Parathyroid adenoma (tissue), 2 donors: ENCODE measurements around the gene CFAP46.
"Not testable (repeated sequence)": the region's sequence is repeated elsewhere in the genome, so short reads cannot be mapped to it uniquely, and the experiment has no call there.

ENCODE experiments used
- H2AFZ ChIP-seq: fragments of 300-600 bp; sonication (generic); one replicate; pipeline ENCODE4 v1.7.0; 2017; ENCODE audit warnings: antibody characterized with exemption, mild to moderate bottlenecking
- H3K27ac ChIP-seq: fragments of 300-600 bp; sonication (generic); one replicate; pipeline ENCODE4 v1.7.0; 2017
- H3K27me3 ChIP-seq: fragments of 300-600 bp; sonication (generic); one replicate; pipeline ENCODE4 v1.7.0; 2017; ENCODE audit warnings: low read length; ENCODE audit not compliant: control insufficient read depth, insufficient read depth
- H3K36me3 ChIP-seq: fragments of 300-600 bp; sonication (generic); one replicate; pipeline ENCODE4 v1.7.0; 2017; ENCODE audit warnings: low read length; ENCODE audit not compliant: control insufficient read depth, insufficient read depth
- H3K4me1 ChIP-seq: fragments of 300-600 bp; sonication (generic); one replicate; pipeline ENCODE4 v1.7.0; 2017; ENCODE audit warnings: control low read depth
- H3K4me2 ChIP-seq: fragments of 300-600 bp; sonication (generic); one replicate; pipeline ENCODE4 v1.7.0; 2017; ENCODE audit warnings: low read length
- H3K4me3 ChIP-seq: fragments of 300-600 bp; sonication (generic); one replicate; pipeline ENCODE4 v1.7.0; 2017; ENCODE audit warnings: low read depth, low read length
- H3K79me2 ChIP-seq: fragments of 300-600 bp; sonication (generic); one replicate; pipeline ENCODE4 v1.7.0; 2017; ENCODE audit warnings: control low read depth
- H3K9ac ChIP-seq: fragments of 300-600 bp; sonication (generic); one replicate; pipeline ENCODE4 v1.7.0; 2017; ENCODE audit warnings: mild to moderate bottlenecking
- H3K9me3 ChIP-seq: fragments of 300-600 bp; sonication (generic); one replicate; pipeline ENCODE4 v1.7.0; 2017; ENCODE audit warnings: low read length; ENCODE audit not compliant: control insufficient read depth
- CTCF ChIP-seq: fragments of 300-600 bp; sonication (generic); IDR thresholded peaks from one replicate; pipeline ENCODE4 v1.7.0; 2017; ENCODE audit warnings: antibody characterized with exemption, mild to moderate bottlenecking
- donor health status: primary hyperparathyroidism.

The CFAP46 gene

GRCh38 chr10:132932461-132933307, 9.7 kb downstream of the CFAP46 start:
- no peak for TF ChIP-seq CTCF
- Histone ChIP-seq H3K27ac (no peak overlapping the region), H3K36me3 (no peaks in the 10 kb centered on the region), H3K79me2 (no peaks in the 10 kb centered on the region), H3K4me2 (no peak overlapping the region), H3K27me3 (no peaks in the 10 kb centered on the region), H3K4me3 (no peak overlapping the region), H3K9me3 (no peaks in the 10 kb centered on the region), H3K4me1 (no peaks in the 10 kb centered on the region), H2AFZ (no peak overlapping the region), H3K9ac (no peak overlapping the region)

GRCh38 chr10:132931258-132932250, 10.8 kb downstream of the CFAP46 start:
- not testable (repeated sequence) for H3K4me3 ChIP-seq, H3K9ac ChIP-seq, H3K4me2 ChIP-seq, H3K79me2 ChIP-seq, H3K4me1 ChIP-seq, H3K36me3 ChIP-seq, H3K27ac ChIP-seq, H2AFZ ChIP-seq, H3K27me3 ChIP-seq, H3K9me3 ChIP-seq

- H3K4me3 ChIP-seq, H3K9ac ChIP-seq, H3K9me3 ChIP-seq, H3K36me3 ChIP-seq, H3K4me1 ChIP-seq, H2AFZ ChIP-seq, H3K4me2 ChIP-seq, H3K79me2 ChIP-seq, H3K27ac ChIP-seq, H3K27me3 ChIP-seq: not testable (repeated sequence)
Measured at GRCh38 chr10:132930701-132931100, 11.7 kb downstream of the CFAP46 start.

GRCh38 chr10:132929953-132930548, 12.3 kb downstream of the CFAP46 start:
- no peaks in the 10 kb centered on the region for H3K4me1 ChIP-seq
- no peak overlapping the region for H3K4me2 ChIP-seq
- H3K27me3 ChIP-seq: no peaks in the 10 kb centered on the region
- no peak for TF ChIP-seq CTCF
- H3K79me2 ChIP-seq: no peaks in the 10 kb centered on the region
- H3K9me3 ChIP-seq: no peaks in the 10 kb centered on the region
- H3K9ac ChIP-seq: no peak overlapping the region
- no peak overlapping the region for H2AFZ ChIP-seq
- H3K36me3 ChIP-seq: no peaks in the 10 kb centered on the region
- no peak overlapping the region for H3K27ac ChIP-seq
- H3K4me3 ChIP-seq: no peak overlapping the region

GRCh38 chr10:132929480-132929879, 12.9 kb downstream of the CFAP46 start:
- Histone ChIP-seq H3K27me3 (no peaks in the 10 kb centered on the region), H3K4me3 (no peak overlapping the region), H3K79me2 (no peaks in the 10 kb centered on the region), H3K4me2 (no peak overlapping the region), H2AFZ (no peak overlapping the region), H3K36me3 (no peaks in the 10 kb centered on the region), H3K4me1 (no peaks in the 10 kb centered on the region), H3K27ac (no peak overlapping the region), H3K9me3 (no peaks in the 10 kb centered on the region), H3K9ac (no peak overlapping the region)
- TF ChIP-seq CTCF: no peak
